ENCODE measurements around the gene CDH7.

CDH7 gene

GRCh38 chr18:65919018-65919417 lies 168.2 kb downstream of the CDH7 start:
- no peak for DNase-seq
- H3K4me3 ChIP-seq: no peak overlapping the region
- no peak for TF ChIP-seq CTCF (IDR thresholded peaks at IDR 0.05)
- no peaks in the 10 kb centered on the region for H3K36me3 ChIP-seq
- no peaks in the 10 kb centered on the region for H3K4me1 ChIP-seq
- no peak overlapping the region for H3K27ac ChIP-seq
- intact Hi-C loops (cut with DNase I; ENCODE audit: low total_unique reads): no loop called here
- no peaks in the 10 kb centered on the region for H3K27me3 ChIP-seq
- H3K9me3 ChIP-seq: no peaks in the 10 kb centered on the region

GRCh38 chr18:65919663-65920062 lies 168.9 kb downstream of the CDH7 start:
- H3K27ac ChIP-seq: no peak overlapping the region
- no peaks in the 10 kb centered on the region for H3K9me3 ChIP-seq
- no peak for TF ChIP-seq CTCF (IDR thresholded peaks at IDR 0.05)
- no peaks in the 10 kb centered on the region for H3K4me1 ChIP-seq
- intact Hi-C loops (cut with DNase I; ENCODE audit: low total_unique reads): no loop called here
- H3K36me3 ChIP-seq: no peaks in the 10 kb centered on the region
- DNase-seq: no peak
- no peaks in the 10 kb centered on the region for H3K27me3 ChIP-seq
- H3K4me3 ChIP-seq: no peak overlapping the region

- Histone ChIP-seq H3K4me3 (no peak overlapping the region), H3K27me3 (no peaks in the 10 kb centered on the region), H3K36me3 (no peaks in the 10 kb centered on the region), H3K4me1 (no peaks in the 10 kb centered on the region), H3K27ac (no peak overlapping the region), H3K9me3 (no peaks in the 10 kb centered on the region)
- intact Hi-C loops (cut with DNase I; ENCODE audit: low total_unique reads): no loop called here
- TF ChIP-seq CTCF (IDR thresholded peaks at IDR 0.05): no peak
- DNase-seq: no peak
Measured at GRCh38 chr18:65922103-65922502, 171.3 kb downstream of the CDH7 start.

GRCh38 chr18:65924904-65925303 lies 174.1 kb downstream of the CDH7 start:
- DNase-seq: no peak
- intact Hi-C loops (cut with DNase I; ENCODE audit: low total_unique reads): no loop called here
- Histone ChIP-seq H3K4me3 (no peak overlapping the region), H3K4me1 (no peaks in the 10 kb centered on the region), H3K27ac (no peak overlapping the region), H3K36me3 (no peaks in the 10 kb centered on the region), H3K27me3 (no peaks in the 10 kb centered on the region), H3K9me3 (no peaks in the 10 kb centered on the region)
- TF ChIP-seq CTCF (IDR thresholded peaks at IDR 0.05): no peak

GRCh38 chr18:65934874-65935273 lies 184.1 kb downstream of the CDH7 start:
- no peak for TF ChIP-seq CTCF (IDR thresholded peaks at IDR 0.05)
- no peaks in the 10 kb centered on the region for H3K27me3 ChIP-seq
- no peak overlapping the region for H3K4me3 ChIP-seq
- no peaks in the 10 kb centered on the region for H3K4me1 ChIP-seq
- intact Hi-C loops (cut with DNase I; ENCODE audit: low total_unique reads): no loop called here
- no peaks in the 10 kb centered on the region for H3K36me3 ChIP-seq
- H3K9me3 ChIP-seq: no peaks in the 10 kb centered on the region
- DNase-seq: no peak
- H3K27ac ChIP-seq: no peak overlapping the region

GRCh38 chr18:65936678-65937077 lies 185.9 kb downstream of the CDH7 start:
- intact Hi-C loops (cut with DNase I; ENCODE audit: low total_unique reads): no loop called here
- no peak for DNase-seq
- Histone ChIP-seq H3K27ac (no peak overlapping the region), H3K27me3 (no peaks in the 10 kb centered on the region), H3K4me3 (no peak overlapping the region), H3K9me3 (no peaks in the 10 kb centered on the region), H3K4me1 (no peaks in the 10 kb centered on the region), H3K36me3 (no peaks in the 10 kb centered on the region)
- TF ChIP-seq CTCF (IDR thresholded peaks at IDR 0.05): no peak

Data from tibial artery (tissue), 4 donors.